Ishikawa (cell line): ENCODE measurements around the gene ASPM.

Experiments
- CEBPB ChIP-seq: IDR thresholded peaks from 2 replicates; pipeline ENCODE4 v1.6.1; 2012
- CREB1 ChIP-seq: IDR thresholded peaks from 2 replicates; pipeline ENCODE4 v1.6.1; 2012; ENCODE audit warnings: low read depth
- EGR1 ChIP-seq: IDR thresholded peaks from 2 replicates; pipeline ENCODE4 v1.6.1; 2012
- EP300 ChIP-seq: IDR thresholded peaks from 2 replicates; pipeline ENCODE4 v1.6.1; 2012; ENCODE audit warnings: borderline replicate concordance
- FOXM1 ChIP-seq: IDR thresholded peaks from 2 replicates; pipeline ENCODE4 v1.6.1; 2012; ENCODE audit warnings: low read depth, borderline replicate concordance
- RAD21 ChIP-seq: IDR thresholded peaks from 2 replicates; pipeline ENCODE4 v1.6.1; 2012; ENCODE audit warnings: low read depth
- TAF1 ChIP-seq: IDR thresholded peaks from 2 replicates; pipeline ENCODE4 v1.6.1; 2012; ENCODE audit warnings: low read depth, mild to moderate bottlenecking
- TEAD4 ChIP-seq: IDR thresholded peaks from 2 replicates; pipeline ENCODE4 v1.6.1; 2012
- USF1 ChIP-seq: IDR thresholded peaks from 2 replicates; pipeline ENCODE4 v1.6.1; 2012
- YY1 ChIP-seq: IDR thresholded peaks from 2 replicates; pipeline ENCODE4 v1.6.1; 2012; ENCODE audit warnings: low read depth
- ZBTB7A ChIP-seq: IDR thresholded peaks from 2 replicates; pipeline ENCODE4 v1.6.1; 2012; ENCODE audit warnings: low read depth
- TF ChIP-seq, protein P1 (sequence below): IDR thresholded peaks from 2 replicates; pipeline ENCODE4 v1.6.1; 2012
- TF ChIP-seq, protein P2 (sequence below): IDR thresholded peaks from 2 replicates; pipeline ENCODE4 v1.6.1; 2012; ENCODE audit warnings: low read depth, mild to moderate bottlenecking

- TF ChIP-seq YY1: no peak
- no peak for TF ChIP-seq RAD21
- no peak for TF ChIP-seq CEBPB
- no peak for TF ChIP-seq FOXM1
- TF ChIP-seq, protein P1, sequence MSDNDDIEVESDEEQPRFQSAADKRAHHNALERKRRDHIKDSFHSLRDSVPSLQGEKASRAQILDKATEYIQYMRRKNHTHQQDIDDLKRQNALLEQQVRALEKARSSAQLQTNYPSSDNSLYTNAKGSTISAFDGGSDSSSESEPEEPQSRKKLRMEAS: no peak
- TF ChIP-seq USF1: no peak
- TF ChIP-seq CREB1: no peak
- TF ChIP-seq, protein P2, sequence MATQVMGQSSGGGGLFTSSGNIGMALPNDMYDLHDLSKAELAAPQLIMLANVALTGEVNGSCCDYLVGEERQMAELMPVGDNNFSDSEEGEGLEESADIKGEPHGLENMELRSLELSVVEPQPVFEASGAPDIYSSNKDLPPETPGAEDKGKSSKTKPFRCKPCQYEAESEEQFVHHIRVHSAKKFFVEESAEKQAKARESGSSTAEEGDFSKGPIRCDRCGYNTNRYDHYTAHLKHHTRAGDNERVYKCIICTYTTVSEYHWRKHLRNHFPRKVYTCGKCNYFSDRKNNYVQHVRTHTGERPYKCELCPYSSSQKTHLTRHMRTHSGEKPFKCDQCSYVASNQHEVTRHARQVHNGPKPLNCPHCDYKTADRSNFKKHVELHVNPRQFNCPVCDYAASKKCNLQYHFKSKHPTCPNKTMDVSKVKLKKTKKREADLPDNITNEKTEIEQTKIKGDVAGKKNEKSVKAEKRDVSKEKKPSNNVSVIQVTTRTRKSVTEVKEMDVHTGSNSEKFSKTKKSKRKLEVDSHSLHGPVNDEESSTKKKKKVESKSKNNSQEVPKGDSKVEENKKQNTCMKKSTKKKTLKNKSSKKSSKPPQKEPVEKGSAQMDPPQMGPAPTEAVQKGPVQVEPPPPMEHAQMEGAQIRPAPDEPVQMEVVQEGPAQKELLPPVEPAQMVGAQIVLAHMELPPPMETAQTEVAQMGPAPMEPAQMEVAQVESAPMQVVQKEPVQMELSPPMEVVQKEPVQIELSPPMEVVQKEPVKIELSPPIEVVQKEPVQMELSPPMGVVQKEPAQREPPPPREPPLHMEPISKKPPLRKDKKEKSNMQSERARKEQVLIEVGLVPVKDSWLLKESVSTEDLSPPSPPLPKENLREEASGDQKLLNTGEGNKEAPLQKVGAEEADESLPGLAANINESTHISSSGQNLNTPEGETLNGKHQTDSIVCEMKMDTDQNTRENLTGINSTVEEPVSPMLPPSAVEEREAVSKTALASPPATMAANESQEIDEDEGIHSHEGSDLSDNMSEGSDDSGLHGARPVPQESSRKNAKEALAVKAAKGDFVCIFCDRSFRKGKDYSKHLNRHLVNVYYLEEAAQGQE: no peak
- no peak for TF ChIP-seq ZBTB7A
- no peak for TF ChIP-seq EP300
- TF ChIP-seq TAF1: no peak
- no peak for TF ChIP-seq TEAD4
- TF ChIP-seq EGR1: no peak
Measured at GRCh38 chr1:197066277-197066676, 80.2 kb downstream of the ASPM start.
